Measurements from ENCODE around the gene TAGLN.

Gene TAGLN

DNA sequence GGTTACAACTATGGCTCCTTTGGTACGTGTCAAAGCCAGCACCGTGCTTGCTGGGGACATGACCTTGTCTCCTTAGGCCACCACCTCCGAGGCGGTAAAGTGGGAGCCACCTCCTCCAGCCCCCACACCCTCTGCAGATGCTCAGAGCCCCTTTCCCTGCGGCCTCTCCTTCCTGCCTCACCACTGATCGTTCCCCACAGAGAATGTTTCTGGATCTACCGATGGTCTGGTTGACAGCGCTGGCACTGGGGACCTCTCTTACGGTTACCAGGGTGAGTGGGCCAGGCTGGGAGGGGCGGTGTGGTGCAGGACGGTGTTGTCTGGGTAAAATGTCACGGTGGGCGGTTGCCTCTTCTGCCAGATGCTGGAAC, 11.8 kb upstream of the TAGLN start:
- Histone ChIP-seq H3K4me2 (no peak overlapping the region), H3K9ac (no peak overlapping the region), H3K27me3 (ENCODE audit: insufficient read depth, low read depth) (no peaks in the 10 kb centered on the region), H2AFZ (ENCODE audit: low read depth) (no peak overlapping the region), H3K79me2 (ENCODE audit: insufficient read depth, low read depth) (no peaks in the 10 kb centered on the region), H3K27ac (no peak overlapping the region), H4K20me1 (ENCODE audit: insufficient read depth) (no peaks in the 10 kb centered on the region), H3K4me3 (IDR thresholded peaks at IDR 0.05; ENCODE audit: insufficient read depth, low read depth, low read length) (no peak overlapping the region), H3K4me1 (ENCODE audit: low read depth, poor library complexity, severe bottlenecking) (no peaks in the 10 kb centered on the region), H3K36me3 (ENCODE audit: insufficient read depth) (no peaks in the 10 kb centered on the region)
- TF ChIP-seq, protein P1, sequence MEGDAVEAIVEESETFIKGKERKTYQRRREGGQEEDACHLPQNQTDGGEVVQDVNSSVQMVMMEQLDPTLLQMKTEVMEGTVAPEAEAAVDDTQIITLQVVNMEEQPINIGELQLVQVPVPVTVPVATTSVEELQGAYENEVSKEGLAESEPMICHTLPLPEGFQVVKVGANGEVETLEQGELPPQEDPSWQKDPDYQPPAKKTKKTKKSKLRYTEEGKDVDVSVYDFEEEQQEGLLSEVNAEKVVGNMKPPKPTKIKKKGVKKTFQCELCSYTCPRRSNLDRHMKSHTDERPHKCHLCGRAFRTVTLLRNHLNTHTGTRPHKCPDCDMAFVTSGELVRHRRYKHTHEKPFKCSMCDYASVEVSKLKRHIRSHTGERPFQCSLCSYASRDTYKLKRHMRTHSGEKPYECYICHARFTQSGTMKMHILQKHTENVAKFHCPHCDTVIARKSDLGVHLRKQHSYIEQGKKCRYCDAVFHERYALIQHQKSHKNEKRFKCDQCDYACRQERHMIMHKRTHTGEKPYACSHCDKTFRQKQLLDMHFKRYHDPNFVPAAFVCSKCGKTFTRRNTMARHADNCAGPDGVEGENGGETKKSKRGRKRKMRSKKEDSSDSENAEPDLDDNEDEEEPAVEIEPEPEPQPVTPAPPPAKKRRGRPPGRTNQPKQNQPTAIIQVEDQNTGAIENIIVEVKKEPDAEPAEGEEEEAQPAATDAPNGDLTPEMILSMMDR (conservative IDR thresholded peaks at IDR 0.05; ENCODE audit: low read depth, low read length): no peak

DNA sequence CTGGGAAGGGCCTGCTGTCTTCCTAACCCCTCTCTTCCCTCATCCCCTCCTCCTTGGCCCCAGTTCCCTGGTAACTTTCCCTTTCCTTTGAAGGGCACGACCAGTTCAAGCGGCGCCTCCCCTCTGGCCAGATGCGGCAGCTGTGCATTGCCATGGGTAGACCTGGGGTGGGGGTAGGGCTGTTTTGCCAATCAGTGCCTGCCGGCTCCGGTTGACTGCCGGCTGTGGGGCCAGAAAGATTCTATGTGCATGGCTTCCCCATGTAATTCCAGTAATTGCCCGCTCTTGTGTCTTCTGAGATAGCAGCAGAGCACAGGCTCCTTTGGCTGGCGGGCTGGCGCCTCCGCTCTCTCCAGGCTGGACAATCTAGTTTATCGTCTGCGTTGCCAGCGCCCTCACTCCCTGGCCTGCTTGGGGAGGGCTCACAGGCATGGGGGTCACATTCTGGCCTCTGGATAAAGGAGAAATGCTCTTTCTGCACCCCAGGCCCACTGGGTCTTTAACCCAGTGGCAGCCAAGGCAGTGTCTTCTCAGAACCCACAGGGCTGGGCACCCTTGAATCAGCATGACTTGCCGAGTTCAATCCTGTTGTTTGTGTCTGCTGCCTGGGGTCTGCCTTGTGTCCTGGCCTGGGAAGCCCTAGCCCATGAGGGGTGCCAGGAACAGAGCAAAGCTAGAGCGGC, 11.2 kb upstream of the TAGLN start:
- Histone ChIP-seq H3K79me2 (ENCODE audit: insufficient read depth, low read depth) (no peaks in the 10 kb centered on the region), H3K9ac (no peak overlapping the region), H3K4me2 (no peak overlapping the region), H3K27me3 (ENCODE audit: insufficient read depth, low read depth) (no peaks in the 10 kb centered on the region), H4K20me1 (ENCODE audit: insufficient read depth) (no peaks in the 10 kb centered on the region), H2AFZ (ENCODE audit: low read depth) (no peak overlapping the region), H3K36me3 (ENCODE audit: insufficient read depth) (no peaks in the 10 kb centered on the region), H3K4me3 (IDR thresholded peaks at IDR 0.05; ENCODE audit: insufficient read depth, low read depth, low read length) (no peak overlapping the region), H3K4me1 (ENCODE audit: low read depth, poor library complexity, severe bottlenecking) (no peaks in the 10 kb centered on the region), H3K27ac (no peak overlapping the region)
- TF ChIP-seq, protein P1 (conservative IDR thresholded peaks at IDR 0.05; ENCODE audit: low read depth, low read length): no peak

DNA sequence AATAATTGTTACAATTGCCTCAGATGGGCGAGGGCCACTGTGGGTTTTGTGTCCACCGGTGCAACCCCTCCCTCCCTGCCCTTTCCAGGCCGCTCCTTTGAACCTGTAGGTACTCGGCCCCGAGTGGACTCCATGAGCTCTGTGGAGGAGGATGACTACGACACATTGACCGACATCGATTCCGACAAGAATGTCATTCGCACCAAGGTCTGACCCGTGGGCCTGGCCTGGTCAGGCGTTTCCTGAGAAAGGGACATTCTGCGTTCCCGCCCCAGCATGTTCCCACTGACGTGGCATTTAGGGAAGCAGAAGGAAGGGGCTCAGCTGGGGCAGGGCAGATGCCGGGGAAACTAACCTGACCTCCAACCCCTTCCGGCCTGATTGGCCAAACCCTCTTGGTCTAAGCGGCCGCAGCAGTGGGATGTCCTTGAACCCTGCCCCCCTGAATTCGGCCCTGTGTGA, 10.5 kb upstream of the TAGLN start:
- TF ChIP-seq, protein P1 (conservative IDR thresholded peaks at IDR 0.05; ENCODE audit: low read depth, low read length): no peak
- no peak overlapping the region for H2AFZ ChIP-seq (ENCODE audit: low read depth)
- no peaks in the 10 kb centered on the region for H3K4me1 ChIP-seq (ENCODE audit: low read depth, poor library complexity, severe bottlenecking)
- no peak overlapping the region for H3K27ac ChIP-seq
- H4K20me1 ChIP-seq (ENCODE audit: insufficient read depth): no peaks in the 10 kb centered on the region
- H3K36me3 ChIP-seq (ENCODE audit: insufficient read depth): no peaks in the 10 kb centered on the region
- H3K9ac ChIP-seq: no peak overlapping the region
- no peak overlapping the region for H3K4me2 ChIP-seq
- no peaks in the 10 kb centered on the region for H3K27me3 ChIP-seq (ENCODE audit: insufficient read depth, low read depth)
- H3K4me3 ChIP-seq (IDR thresholded peaks at IDR 0.05; ENCODE audit: insufficient read depth, low read depth, low read length): no peak overlapping the region
- H3K79me2 ChIP-seq (ENCODE audit: insufficient read depth, low read depth): no peaks in the 10 kb centered on the region

DNA sequence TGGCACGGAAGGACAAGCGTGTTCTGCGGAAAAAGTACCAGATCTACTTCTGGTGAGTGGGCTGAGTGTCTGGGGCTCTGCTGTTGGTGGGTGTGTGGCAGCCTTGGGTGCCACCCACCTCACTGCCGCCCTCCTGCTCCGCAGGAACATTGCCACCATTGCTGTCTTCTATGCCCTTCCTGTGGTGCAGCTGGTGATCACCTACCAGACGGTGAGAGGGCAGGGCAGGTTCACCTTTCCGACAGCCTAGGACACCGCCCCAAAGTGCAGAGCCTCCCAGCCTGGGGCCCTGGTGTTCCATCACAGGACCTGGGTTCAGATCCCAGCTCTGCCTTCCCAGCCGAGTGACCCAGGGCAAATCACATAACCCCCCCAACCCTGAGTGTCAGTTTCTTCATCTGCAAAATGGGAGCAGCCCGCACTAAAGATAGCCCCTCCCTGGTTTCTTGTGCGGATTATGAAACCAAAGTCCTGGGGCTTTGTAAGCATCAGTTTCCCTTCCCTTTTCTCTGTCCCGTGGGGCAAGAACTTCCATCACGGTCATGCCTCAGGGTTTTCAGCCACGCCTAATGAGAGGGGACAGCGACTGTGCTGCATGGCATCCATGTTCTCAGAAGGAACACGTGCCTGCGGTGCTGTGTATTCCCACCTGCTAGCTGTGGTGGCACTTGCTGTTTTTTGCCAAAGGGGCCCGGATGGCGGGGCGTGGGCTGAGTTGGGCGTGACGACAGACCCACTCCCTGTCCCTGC, 9.8 kb upstream of the TAGLN start:
- Histone ChIP-seq H3K4me1 (ENCODE audit: low read depth, poor library complexity, severe bottlenecking) (no peaks in the 10 kb centered on the region), H3K27ac (no peak overlapping the region), H3K79me2 (ENCODE audit: insufficient read depth, low read depth) (no peaks in the 10 kb centered on the region), H3K4me2 (no peak overlapping the region), H3K4me3 (IDR thresholded peaks at IDR 0.05; ENCODE audit: insufficient read depth, low read depth, low read length) (no peak overlapping the region), H4K20me1 (ENCODE audit: insufficient read depth) (no peaks in the 10 kb centered on the region), H2AFZ (ENCODE audit: low read depth) (no peak overlapping the region), H3K9ac (no peak overlapping the region), H3K36me3 (ENCODE audit: insufficient read depth) (no peaks in the 10 kb centered on the region), H3K27me3 (ENCODE audit: insufficient read depth, low read depth) (no peaks in the 10 kb centered on the region)
- TF ChIP-seq, protein P1 (conservative IDR thresholded peaks at IDR 0.05; ENCODE audit: low read depth, low read length): no peak
